HG03097 (cell line): ENCODE results near the gene GPR37L1.

ENCODE experiments used
- ATAC-seq: cut with Tn5 transposase; IDR thresholded peaks from one replicate; pipeline ENCODE4 v1.9.1; 2021; ENCODE audit not compliant: unreplicated experiment, low FRiP score

GPR37L1 gene

GRCh38 chr1:202154148-202154765 lies 31.5 kb downstream of the GPR37L1 start:
- no peak for ATAC-seq

DNA sequence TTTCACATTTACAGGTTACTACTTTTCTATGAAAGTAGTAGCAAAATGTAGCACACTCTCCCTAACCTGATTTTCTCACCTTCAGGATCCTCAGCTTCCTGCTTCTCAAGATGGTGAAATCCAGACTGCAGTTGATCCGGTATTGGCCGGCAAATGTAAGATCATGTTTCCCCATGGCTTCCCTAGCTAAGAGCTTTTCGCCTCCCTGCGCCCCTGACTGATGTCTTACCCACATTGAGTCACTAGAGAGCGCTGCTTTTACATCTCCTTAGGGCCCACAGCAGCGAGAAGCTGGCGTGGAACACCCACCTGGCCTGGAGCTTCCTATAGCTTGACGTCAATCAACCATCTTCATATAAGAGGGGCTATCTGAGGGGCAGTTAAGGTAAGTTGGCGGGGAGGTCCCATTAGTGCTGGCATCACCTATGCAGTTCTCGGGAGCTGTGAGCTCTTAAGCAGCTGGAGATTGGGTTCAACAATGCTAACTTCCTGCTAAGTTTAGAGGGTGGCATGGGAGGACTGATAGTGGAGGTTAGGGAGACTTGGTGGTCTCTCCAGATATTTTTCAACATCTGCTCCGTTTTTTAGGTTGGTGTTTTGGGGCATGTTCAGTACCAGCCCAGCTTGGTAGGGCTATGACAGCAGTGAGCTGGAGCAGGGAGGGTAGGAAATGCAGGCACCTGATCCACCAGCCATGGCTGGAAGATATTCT lies 32.2 kb downstream of the GPR37L1 start:
- no peak for ATAC-seq

- ATAC-seq = no peak
These were observed 32.8 kb downstream of the GPR37L1 start for GRCh38 chr1:202155478-202156021.

GRCh38 chr1:202156590-202156989 lies 33.9 kb downstream of the GPR37L1 start:
- ATAC-seq = no peak

- ATAC-seq = no peak
These were observed 35.2 kb downstream of the GPR37L1 start for GRCh38 chr1:202157945-202158344.

GRCh38 chr1:202158810-202159533 lies 36.3 kb downstream of the GPR37L1 start:
- no peak for ATAC-seq

DNA sequence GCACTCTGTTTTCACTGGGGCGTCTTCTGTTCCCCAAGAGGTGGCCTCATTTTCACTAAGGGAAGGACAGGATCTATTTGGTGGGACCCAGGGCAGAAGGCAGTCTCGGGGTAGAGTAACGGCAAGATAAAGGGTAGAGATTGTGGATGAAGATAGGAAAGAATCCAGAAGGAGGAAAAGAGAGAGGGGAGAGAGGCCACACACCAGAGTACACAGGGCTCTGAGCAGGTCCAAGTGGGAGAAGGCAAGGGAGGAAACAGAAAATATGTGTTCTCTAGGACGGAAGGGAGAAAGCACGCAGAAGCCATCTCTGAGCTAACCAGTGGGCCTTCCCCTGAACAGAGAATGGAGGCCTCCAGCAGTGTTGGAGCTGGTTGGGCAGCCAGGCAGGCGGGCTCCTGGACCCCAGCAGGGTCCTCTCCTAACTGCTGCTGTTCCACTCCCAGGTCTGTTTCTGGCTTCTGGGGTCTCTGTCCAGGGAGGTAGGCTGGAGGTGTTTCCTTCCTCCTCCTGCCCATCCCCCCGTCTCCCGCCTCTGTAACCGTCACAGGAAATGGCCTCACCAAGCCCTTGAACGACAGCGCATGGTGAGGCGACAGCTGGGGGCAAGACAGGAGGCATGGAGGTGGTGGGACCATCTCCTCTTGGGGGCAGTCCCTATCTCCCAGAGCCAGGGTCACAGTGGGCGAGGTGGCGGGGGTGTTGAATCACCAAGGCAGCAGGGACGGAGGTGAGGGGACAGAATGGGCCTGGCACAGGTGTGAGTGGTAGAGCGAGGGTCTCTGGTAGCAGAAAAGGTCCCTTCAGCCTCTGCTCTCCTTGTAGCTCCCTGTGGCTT lies 37.0 kb downstream of the GPR37L1 start:
- ATAC-seq = no peak

DNA sequence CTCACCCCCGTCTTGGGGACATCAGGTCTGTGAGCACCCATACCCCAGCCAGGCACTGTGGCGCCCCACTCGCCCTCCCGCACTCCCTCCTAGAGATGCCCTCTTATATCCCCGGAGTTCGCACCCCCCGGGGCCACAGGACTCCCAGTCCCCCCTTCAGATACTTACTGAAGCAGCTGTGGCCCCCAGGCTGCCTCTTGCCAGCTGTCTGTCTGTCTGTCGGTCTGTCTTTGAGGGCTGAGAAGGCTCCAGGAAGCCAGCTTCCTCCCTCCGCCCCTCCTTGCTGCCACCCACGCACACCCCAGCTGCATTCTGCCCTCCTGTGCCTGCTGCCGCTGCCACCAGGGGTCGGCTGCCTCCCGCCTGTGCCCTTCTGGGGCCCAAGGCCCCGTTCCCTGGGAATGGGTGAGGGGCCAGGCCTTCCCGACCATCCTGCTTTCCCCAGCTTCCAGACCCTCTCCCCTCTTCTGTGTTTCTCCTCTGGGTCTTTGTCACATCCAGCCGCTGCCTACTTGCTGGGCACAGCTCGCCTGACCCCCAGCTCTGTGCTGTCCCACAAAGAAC lies 37.7 kb downstream of the GPR37L1 start, which contains the start of gene PTPN7:
TSS of gene PTPN7 (minus strand) at position 226 of the 564 bp plus-strand sequence. CDS start 1,200 bp downstream, outside the sequence.
- peak; percentile 44 for ATAC-seq

- no peak for ATAC-seq
These were observed 38.7 kb downstream of the GPR37L1 start for GRCh38 chr1:202161151-202162046.

- ATAC-seq = no peak
These were observed 39.3 kb downstream of the GPR37L1 start for GRCh38 chr1:202162047-202162417.

DNA sequence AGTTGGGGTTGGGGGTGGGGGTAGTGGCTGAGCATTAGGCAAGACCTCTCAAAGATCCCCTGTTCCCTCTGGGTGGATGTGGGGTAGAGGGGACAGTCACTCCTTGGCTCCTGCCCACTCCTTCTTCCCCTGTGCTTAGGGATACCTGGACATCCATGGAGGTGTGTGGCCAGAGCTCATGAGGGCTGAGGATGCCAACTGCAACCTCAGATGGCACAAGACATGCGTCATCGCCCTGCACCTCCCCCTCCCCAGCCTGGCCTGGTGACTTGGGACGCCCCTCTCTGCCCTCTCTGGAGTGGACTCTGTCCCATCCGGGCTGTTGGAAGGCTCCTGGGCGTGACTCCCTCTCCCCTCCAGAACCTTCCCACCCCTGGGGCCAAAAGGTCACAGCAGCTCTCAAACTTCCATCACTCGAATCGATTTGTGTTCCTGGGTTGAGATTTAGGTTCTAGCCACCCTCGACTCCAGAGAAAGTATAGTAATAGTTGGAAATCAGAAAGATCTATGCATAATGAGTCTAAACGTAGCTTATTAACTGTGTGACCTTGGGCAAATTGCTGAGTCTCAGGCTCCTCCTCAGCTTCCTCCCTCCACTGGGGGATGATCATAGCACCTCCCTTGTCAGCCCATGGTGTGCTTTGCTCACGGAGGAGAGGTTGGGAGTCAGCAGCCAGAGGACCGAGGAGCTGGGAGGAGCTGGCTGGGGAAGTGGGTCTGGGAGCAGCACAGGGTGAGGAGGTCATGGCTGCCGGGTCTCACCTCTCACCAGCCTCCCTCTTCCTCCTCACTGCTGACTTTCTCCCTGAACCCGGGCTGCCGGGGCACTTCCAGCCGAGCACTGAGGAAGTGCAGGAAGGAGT lies 39.9 kb downstream of the GPR37L1 start:
- ATAC-seq = no peak

- ATAC-seq = no peak
These were observed 40.9 kb downstream of the GPR37L1 start for GRCh38 chr1:202163281-202164270.

- ATAC-seq = no peak
These were observed 41.7 kb downstream of the GPR37L1 start for GRCh38 chr1:202164271-202165037.

DNA sequence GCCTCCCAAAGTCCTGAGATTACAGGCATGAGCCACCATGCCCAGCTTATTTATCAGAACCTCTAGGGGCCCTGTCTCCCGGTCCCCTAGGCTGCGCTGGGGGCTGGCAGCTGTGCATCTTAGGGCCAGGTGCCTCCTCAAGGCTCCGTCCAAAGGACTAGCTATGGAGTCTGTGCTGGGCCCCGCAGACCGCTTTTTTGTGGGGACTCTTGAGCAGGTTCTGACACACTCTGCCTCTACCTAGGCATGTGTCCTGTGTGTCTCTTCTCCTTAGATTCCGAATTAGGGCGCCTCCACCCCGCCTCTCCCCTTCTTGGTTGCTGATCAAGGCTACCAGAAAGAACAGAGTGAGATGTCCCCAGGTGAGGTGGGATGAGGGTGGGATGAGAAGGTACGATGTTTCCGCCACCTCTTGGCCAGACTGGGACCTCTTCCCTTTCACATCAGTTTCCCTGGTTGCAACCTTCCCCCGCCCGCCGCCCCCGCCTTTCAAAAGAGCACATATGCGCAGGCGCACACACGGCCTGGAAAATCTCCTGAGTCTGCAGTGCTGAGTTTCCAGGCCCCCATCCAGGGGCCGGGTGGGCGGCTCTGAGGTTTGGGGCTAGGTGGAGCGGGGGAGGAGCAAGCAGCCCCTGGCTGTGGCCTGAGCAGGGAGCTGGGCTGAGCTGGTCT lies 42.7 kb downstream of the GPR37L1 start:
- no peak for ATAC-seq

GRCh38 chr1:202165942-202166843 lies 43.5 kb downstream of the GPR37L1 start:
- no peak for ATAC-seq
